ENCODE data around the gene LRSAM1.

The LRSAM1 gene

GRCh38 chr9:127530206-127530941 is 79.1 kb downstream of the LRSAM1 start:
- no peak for DNase-seq (ENCODE audit: low read depth in 3 of 3, low spot score in 1 of 3)

GRCh38 chr9:127531676-127532075 is 80.4 kb downstream of the LRSAM1 start:
- no peak for DNase-seq (ENCODE audit: low read depth in 3 of 3, low spot score in 1 of 3)

GRCh38 chr9:127534250-127534906 is 83.1 kb downstream of the LRSAM1 start:
- DNase-seq (ENCODE audit: low read depth in 3 of 3, low spot score in 1 of 3) = no peak

- DNase-seq (ENCODE audit: low read depth in 3 of 3, low spot score in 1 of 3) = no peak
Measured at GRCh38 chr9:127534931-127535330, 83.6 kb downstream of the LRSAM1 start.

GRCh38 chr9:127535396-127535795 is 84.1 kb downstream of the LRSAM1 start:
- no peak for DNase-seq (ENCODE audit: low read depth in 3 of 3, low spot score in 1 of 3)

DNA sequence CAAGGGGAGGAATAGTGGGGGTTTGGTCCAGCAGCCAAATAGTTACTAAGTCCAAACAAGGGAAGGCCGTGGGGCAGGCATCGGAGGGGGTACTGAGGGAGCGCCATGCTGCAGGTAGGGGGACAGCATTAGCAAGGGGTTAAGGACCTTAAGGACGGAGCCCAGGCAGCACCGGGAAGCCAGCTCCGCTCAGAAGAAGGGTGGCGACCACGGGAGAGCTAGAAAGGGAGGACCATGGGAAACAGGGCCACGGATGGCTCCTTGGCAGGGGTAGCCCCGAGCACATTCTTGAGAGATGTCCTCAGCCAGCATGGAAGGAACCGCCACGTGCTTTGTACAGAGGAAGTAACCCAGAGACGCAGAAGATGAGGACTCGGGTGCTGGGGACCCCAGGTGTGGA is 84.5 kb downstream of the LRSAM1 start:
- no peak for DNase-seq (ENCODE audit: low read depth in 3 of 3, low spot score in 1 of 3)

GRCh38 chr9:127536499-127536898 is 85.2 kb downstream of the LRSAM1 start:
- no peak for DNase-seq (ENCODE audit: low read depth in 3 of 3, low spot score in 1 of 3)

GRCh38 chr9:127537014-127537413 is 85.7 kb downstream of the LRSAM1 start:
- no peak for DNase-seq (ENCODE audit: low read depth in 3 of 3, low spot score in 1 of 3)

DNA sequence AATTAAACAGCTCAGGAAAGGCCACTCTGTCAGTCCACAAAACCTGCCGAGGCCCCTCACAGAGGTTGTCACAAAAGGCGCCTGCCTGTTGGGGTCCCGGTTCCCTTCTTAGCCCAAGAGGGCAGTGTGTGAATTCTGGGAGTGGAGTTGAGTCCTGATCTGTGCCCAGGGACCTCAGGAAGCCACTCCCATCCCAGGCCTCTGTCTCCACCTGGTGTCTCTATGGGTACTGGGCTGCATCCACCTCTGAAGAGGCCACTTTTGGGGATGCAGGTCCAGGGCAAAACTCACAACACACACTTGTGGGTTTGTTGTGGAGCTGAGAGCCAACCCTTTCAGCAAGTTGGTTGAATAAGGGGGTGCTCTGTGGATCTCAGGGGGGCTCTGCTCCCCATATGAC is 86.5 kb downstream of the LRSAM1 start:
- DNase-seq (ENCODE audit: low read depth in 3 of 3, low spot score in 1 of 3) = no peak

GRCh38 chr9:127538849-127539258 is 87.5 kb downstream of the LRSAM1 start:
- no peak for DNase-seq (ENCODE audit: low read depth in 3 of 3, low spot score in 1 of 3)

- no peak for DNase-seq (ENCODE audit: low read depth in 3 of 3, low spot score in 1 of 3)
Measured at GRCh38 chr9:127539259-127539981, 88.1 kb downstream of the LRSAM1 start.

DNA sequence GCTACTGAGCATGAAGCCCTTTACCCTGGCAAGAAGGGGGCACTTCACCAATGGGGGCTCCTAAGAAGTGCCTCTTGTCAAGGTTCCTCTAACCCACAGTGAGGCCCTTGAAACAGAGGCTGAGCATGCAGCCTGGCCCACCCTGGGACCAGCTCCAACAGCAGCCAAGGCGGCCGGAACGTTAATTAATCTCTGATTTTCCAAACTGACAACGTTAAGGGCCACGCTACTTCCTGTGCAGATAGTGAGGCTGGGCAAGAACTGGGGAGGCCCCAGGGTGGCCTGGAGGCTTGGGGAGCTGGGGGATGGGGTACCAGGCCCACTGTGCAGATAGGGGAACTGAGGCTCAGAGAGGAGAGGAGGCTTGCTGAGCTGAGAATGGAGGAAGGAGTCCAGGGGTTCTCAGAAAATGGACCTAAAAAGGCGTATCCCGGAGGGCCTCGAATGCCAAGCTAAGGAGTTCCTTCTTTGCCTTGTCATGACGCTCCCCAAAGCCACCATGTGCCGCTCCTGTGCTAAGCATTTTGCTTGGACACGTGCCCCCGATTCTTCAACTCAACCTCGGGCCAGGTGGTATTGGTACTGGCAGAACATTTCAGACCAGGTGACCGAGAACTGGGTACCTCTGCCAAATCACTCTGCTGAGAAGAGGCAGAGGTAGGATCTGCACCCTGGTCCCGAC is 88.8 kb downstream of the LRSAM1 start:
- DNase-seq (ENCODE audit: low read depth in 3 of 3, low spot score in 1 of 3) = no peak

- no peak for DNase-seq (ENCODE audit: low read depth in 3 of 3, low spot score in 1 of 3)
Measured at GRCh38 chr9:127540664-127541041, 89.3 kb downstream of the LRSAM1 start.

DNA sequence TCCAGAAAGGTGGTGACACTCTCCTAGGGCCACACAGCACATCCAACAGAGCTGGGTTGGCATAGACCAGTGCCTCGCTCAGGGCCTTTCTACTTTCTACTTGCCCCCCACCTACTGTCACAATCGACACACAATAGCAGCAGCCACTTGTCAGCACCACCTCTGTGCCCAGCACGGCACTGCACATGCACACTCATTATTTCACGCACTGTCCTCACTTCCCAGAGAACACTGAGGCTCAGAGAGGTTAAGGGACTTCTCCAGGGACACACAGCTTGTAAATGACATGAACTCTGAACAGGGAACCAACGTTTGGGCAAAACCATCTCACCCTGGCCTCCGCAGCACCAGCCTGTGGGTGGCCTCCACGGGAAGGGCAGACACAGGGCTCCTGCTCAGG is 89.9 kb downstream of the LRSAM1 start:
- no peak for DNase-seq (ENCODE audit: low read depth in 3 of 3, low spot score in 1 of 3)

DNA sequence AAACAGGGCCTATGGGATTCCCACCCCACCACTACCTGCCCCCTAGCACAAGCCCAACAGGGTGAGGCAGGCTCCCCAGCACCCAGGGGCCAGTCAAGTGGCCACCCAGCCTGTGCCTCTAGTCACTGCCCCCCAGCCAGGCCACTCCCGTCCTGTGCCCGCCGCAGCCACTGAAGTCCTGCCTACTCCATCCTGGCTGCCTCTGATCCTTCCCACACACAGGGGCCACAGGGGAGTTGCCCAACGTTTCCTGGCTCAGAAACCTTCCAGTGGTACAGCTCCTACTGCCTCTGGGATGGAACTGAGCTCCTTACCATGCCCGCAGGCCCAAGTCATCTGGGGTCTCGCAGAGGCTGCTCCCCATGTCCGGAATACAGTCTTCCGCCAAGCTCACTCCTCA is 90.6 kb downstream of the LRSAM1 start:
- DNase-seq (ENCODE audit: low read depth in 3 of 3, low spot score in 1 of 3) = no peak

GRCh38 chr9:127543221-127543620 is 91.9 kb downstream of the LRSAM1 start:
- DNase-seq (ENCODE audit: low read depth in 3 of 3, low spot score in 1 of 3) = no peak

- DNase-seq (ENCODE audit: low read depth in 3 of 3, low spot score in 1 of 3) = no peak
Measured at GRCh38 chr9:127543973-127544533, 92.7 kb downstream of the LRSAM1 start.

DNA sequence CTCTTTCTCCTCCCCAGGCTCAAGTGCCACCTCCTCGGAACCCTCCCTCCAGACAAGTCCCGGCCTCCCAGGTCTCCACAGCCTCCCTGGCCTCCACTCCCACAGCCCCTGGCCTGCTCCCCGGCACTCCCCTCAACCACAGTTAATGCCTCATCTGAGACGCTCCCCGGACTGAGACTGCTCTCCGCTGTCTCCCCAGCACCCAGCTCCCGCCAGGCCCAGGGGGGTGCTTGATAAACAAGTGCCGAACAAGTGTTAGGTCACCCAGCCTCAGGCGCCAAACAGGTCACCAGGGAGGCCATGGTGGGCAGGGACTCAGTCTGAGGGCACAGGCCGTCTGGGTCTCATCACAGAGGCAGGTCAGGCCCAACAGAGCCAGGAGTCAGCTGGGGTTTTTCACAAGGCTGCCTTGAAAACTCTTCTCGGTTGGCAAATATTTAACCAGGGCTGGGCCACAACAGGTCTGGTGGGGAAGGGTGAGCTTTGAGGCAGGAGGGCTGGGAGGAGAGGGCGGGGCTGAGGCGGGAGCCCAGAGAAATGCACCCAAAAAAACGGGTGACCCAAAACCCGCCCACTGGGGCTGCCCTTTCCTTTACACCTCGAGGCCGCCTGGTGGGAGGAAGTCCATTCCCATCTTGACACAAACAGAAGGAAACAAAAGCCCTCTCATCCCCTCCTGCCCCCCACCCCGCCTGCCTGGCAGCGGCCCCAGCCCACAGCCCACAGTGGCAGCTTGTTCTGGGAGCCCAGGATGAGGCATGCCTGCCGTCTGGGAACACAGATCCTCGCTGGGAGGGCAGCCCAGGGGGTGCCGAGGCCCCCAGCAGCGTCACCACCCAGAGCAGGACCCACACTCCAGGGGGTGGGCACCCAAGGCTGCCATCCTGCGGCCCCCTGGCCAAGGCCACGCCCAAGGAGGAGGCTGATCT is 94.2 kb downstream of the LRSAM1 start:
- no peak for DNase-seq (ENCODE audit: low read depth in 3 of 3, low spot score in 1 of 3)

- no peak for DNase-seq (ENCODE audit: low read depth in 3 of 3, low spot score in 1 of 3)
Measured at GRCh38 chr9:127546125-127546832, 95.0 kb downstream of the LRSAM1 start.

Data from stimulated activated CD4-positive, alpha-beta T cell treated with anti-CD3 and anti-CD28 coated beads, TNF-alpha, amount 100 ng/mL, for 1 hour (primary cell).